SK-N-SH (cell line): ENCODE data around the gene SHISA3. TPM values are rescaled to one million over a fixed set of nuclear protein-coding genes. Genes with fewer than 3 reads are reported as not detected.
"Not testable (repeated sequence)": the region's sequence is repeated elsewhere in the genome, so short reads cannot be mapped to it uniquely, and the experiment has no call there.

Source experiments
- CTCF ChIA-PET: fragments of 300-600, 350-600 bp; formaldehyde crosslinking; extraction: SDS; loops from one replicate; lab custom pipeline; 2021; lab: Yijun Ruan, JAX
- POLR2A ChIA-PET: fragments of 350-600 bp; sonication (Branson Sonifier 250); formaldehyde crosslinking; extraction: SDS; loops from one replicate; lab custom pipeline; 2020; ENCODE audit warnings: antibody characterized with exemption, inconsistent platforms; lab: Yijun Ruan, JAX
- DNase-seq: peaks from one replicate; pipeline ENCODE4 v3.0.0; 2012
- H2AFZ ChIP-seq: fragments of 200-600 bp; sonication (generic); 2 replicates; pipeline ENCODE4 v1.8.1; 2016; ENCODE audit warnings: antibody characterized with exemption, mild to moderate bottlenecking, low read depth
- H3F3A ChIP-seq: fragments of 200-600 bp; sonication (generic); replicated peaks from 2 replicates; pipeline ENCODE3; 2016; ENCODE audit warnings: antibody characterized with exemption, mild to moderate bottlenecking; ENCODE audit not compliant: insufficient read depth
- H3K27ac ChIP-seq, 2 experiments: fragments of 200-500 bp in 1 of 2; fragments of 200-600 bp in 1 of 2; sonication (Bioruptor generic) in 1 of 2; sonication (generic), shearing (Covaris generic) in 1 of 2; 2 replicates each; pipeline versions ENCODE4 v1.5.1 to v1.6.1; 2014 to 2016; ENCODE audit warnings: low read depth in 2 of 2, inconsistent platforms in 1 of 2, low read length in 1 of 2, mild to moderate bottlenecking in 1 of 2, mixed read lengths in 1 of 2
- H3K27me3 ChIP-seq: fragments of 200-600 bp; sonication (generic), shearing (Covaris generic); 2 replicates; pipeline ENCODE4 v1.6.1; 2016; ENCODE audit warnings: mixed run types; ENCODE audit not compliant: insufficient read depth
- H3K36me3 ChIP-seq, 2 experiments: fragments of 200-500 bp in 1 of 2; fragments of 200-600 bp in 1 of 2; sonication (Bioruptor generic) in 1 of 2; sonication (generic) in 1 of 2; replicated peaks in 1 of 2; 2 replicates each; pipeline versions ENCODE3 to v1.5.1; 2014 to 2016; ENCODE audit warnings: low read length in 1 of 2, mild to moderate bottlenecking in 1 of 2; ENCODE audit not compliant: insufficient read depth in 2 of 2, control insufficient read depth in 1 of 2
- H3K4me1 ChIP-seq, 2 experiments: fragments of 200-500 bp in 1 of 2; fragments of 200-600 bp in 1 of 2; sonication (Bioruptor generic) in 1 of 2; sonication (generic), shearing (Covaris generic) in 1 of 2; 2 replicates each; pipeline versions ENCODE4 v1.5.1 to v1.6.1; 2014 to 2016; ENCODE audit warnings: low read depth in 1 of 2, low read length in 1 of 2, mixed run types in 1 of 2; ENCODE audit not compliant: insufficient read depth in 2 of 2, control insufficient read depth in 1 of 2
- H3K4me2 ChIP-seq: fragments of 200-600 bp; sonication (generic), shearing (Covaris generic); 2 replicates; pipeline ENCODE4 v1.6.1; 2017; ENCODE audit warnings: mixed run types
- H3K4me3 ChIP-seq, 2 experiments: fragments of 200-500 bp in 1 of 2; fragments of 200-600 bp in 1 of 2; sonication (Bioruptor generic) in 1 of 2; sonication (generic), shearing (Covaris generic) in 1 of 2; 2 replicates each; pipeline versions ENCODE4 v1.5.1 to v1.8.1; 2014 to 2016; ENCODE audit warnings: low read depth in 2 of 2, inconsistent platforms in 1 of 2, low read length in 1 of 2, mild to moderate bottlenecking in 1 of 2, mixed read lengths in 1 of 2, moderate library complexity in 1 of 2
- H3K79me2 ChIP-seq: fragments of 200-600 bp; sonication (generic); 2 replicates; pipeline ENCODE4 v1.8.1; 2017; ENCODE audit warnings: mild to moderate bottlenecking; ENCODE audit not compliant: insufficient read depth
- H3K9ac ChIP-seq: fragments of 200-600 bp; sonication (generic); 2 replicates; pipeline ENCODE4 v1.6.1; 2017; ENCODE audit warnings: mixed run types
- H3K9me2 ChIP-seq: fragments of 200-600 bp; sonication (generic); 2 replicates; pipeline ENCODE4 v1.6.1; 2017; ENCODE audit warnings: mixed run types
- H3K9me3 ChIP-seq: fragments of 200-600 bp; sonication (generic); 2 replicates; pipeline ENCODE4 v1.6.1; 2017; ENCODE audit warnings: mixed run types, mild to moderate bottlenecking, moderate library complexity
- H4K20me1 ChIP-seq: fragments of 200-600 bp; sonication (generic); 2 replicates; pipeline ENCODE4 v1.6.1; 2017; ENCODE audit warnings: mild to moderate bottlenecking, mixed run types; ENCODE audit not compliant: insufficient read depth
- EP300 ChIP-seq, 2 experiments: IDR thresholded peaks; 2 replicates each; pipeline versions ENCODE4 v1.4.0 to v1.6.1; 2012; ENCODE audit warnings: borderline replicate concordance in 1 of 2, low read depth in 1 of 2, low read length in 1 of 2
- GATA2 ChIP-seq: sonication (generic); formaldehyde crosslinking; IDR thresholded peaks from 2 replicates; pipeline ENCODE4 v1.5.0; 2020; ENCODE audit warnings: mild to moderate bottlenecking, missing genetic modification reagents
- MXI1 ChIP-seq: IDR thresholded peaks from 2 replicates; pipeline ENCODE4 v1.6.1; 2012; ENCODE audit warnings: mild to moderate bottlenecking, low read depth, low read length, improper control_type of control experiment
- NRF1 ChIP-seq: IDR thresholded peaks from 2 replicates; pipeline ENCODE4 v1.6.1; 2012; ENCODE audit warnings: low read depth, mild to moderate bottlenecking, low read length
- RAD21 ChIP-seq: IDR thresholded peaks from 2 replicates; pipeline ENCODE4 v1.6.1; 2012; ENCODE audit warnings: mild to moderate bottlenecking, low read length
- RCOR1 ChIP-seq: fragments of 150-350 bp; IDR thresholded peaks from 2 replicates; pipeline ENCODE4 v1.6.1; 2017; ENCODE audit warnings: antibody characterized with exemption, low read length
- SMC3 ChIP-seq: IDR thresholded peaks from 2 replicates; pipeline ENCODE4 v1.6.1; 2012; ENCODE audit warnings: low read depth, low read length, improper control_type of control experiment
- WGBS: methylation state at CpG from one replicate; pipeline ENCODE4 v1.1.6; 2017; ENCODE audit warnings: low lambda C conversion rate; 5-methylcytosine and 5-hydroxymethylcytosine counted together
- polyA plus RNA-seq, 3 experiments: library from polyadenylated mRNA; depleted of rRNA; stranded (reverse); fragments of >200 nt; gene quantifications; 2 replicates each; pipeline ENCODE4 v1.2.3, GENCODE V29; 2012
- TF ChIP-seq, protein P1 (sequence below): fragments of 200-600 bp; sonication (generic); IDR thresholded peaks from 2 replicates; pipeline ENCODE4 v1.6.1; 2017; ENCODE audit warnings: antibody characterized with exemption, mild to moderate bottlenecking, moderate library complexity

The SHISA3 gene
- polyA plus RNA-seq, 1 of the 3 experiments (the other 2 are of a cell fraction): 1.1 TPM

- TF ChIP-seq EP300 (IDR thresholded peaks at IDR 0.05; ENCODE audit: borderline replicate concordance in 1 of 2, low read depth in 1 of 2, low read length in 1 of 2): no peak
- 0 out of 2 replicates have a peak, but pooled peaks have one; percentile 29 for TF ChIP-seq MXI1
- TF ChIP-seq, protein P1, sequence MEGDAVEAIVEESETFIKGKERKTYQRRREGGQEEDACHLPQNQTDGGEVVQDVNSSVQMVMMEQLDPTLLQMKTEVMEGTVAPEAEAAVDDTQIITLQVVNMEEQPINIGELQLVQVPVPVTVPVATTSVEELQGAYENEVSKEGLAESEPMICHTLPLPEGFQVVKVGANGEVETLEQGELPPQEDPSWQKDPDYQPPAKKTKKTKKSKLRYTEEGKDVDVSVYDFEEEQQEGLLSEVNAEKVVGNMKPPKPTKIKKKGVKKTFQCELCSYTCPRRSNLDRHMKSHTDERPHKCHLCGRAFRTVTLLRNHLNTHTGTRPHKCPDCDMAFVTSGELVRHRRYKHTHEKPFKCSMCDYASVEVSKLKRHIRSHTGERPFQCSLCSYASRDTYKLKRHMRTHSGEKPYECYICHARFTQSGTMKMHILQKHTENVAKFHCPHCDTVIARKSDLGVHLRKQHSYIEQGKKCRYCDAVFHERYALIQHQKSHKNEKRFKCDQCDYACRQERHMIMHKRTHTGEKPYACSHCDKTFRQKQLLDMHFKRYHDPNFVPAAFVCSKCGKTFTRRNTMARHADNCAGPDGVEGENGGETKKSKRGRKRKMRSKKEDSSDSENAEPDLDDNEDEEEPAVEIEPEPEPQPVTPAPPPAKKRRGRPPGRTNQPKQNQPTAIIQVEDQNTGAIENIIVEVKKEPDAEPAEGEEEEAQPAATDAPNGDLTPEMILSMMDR: peak; percentile 79
- peak; percentile 32; the same call in 1 of the 2 replicates for TF ChIP-seq GATA2
- TF ChIP-seq RAD21: peak; percentile 91
- peak; percentile 41; the same call in 1 of the 2 replicates for TF ChIP-seq RCOR1
- peak; percentile 87 for TF ChIP-seq SMC3
- TF ChIP-seq NRF1: no peak
Observed at GRCh38 chr4:42371305-42372252, 25.7 kb upstream of the SHISA3 start.

GRCh38 chr4:42372303-42372702, 25.0 kb upstream of the SHISA3 start:
- H3K9me3 ChIP-seq, DNase-seq, H3K4me3 ChIP-seq, H3K79me2 ChIP-seq, H3F3A ChIP-seq, H3K27me3 ChIP-seq, H2AFZ ChIP-seq, H3K36me3 ChIP-seq, POLR2A ChIA-PET, H3K4me1 ChIP-seq, H3K4me2 ChIP-seq, H3K9ac ChIP-seq, H3K9me2 ChIP-seq, H4K20me1 ChIP-seq, H3K27ac ChIP-seq: not testable (repeated sequence)
- CTCF ChIA-PET: interaction anchor here (0.5 to 7.8 kb wide), 23 partner anchors 8 to 593 kb away, joined by 3 to 129 read pairs (median 7); partner anchors contain the start of gene SHISA3
- 80% methylated on average over 6 of the region's 6 CpGs for WGBS

More at GRCh38 chr4:42371305-42372252, 25.7 kb upstream of the SHISA3 start:
- H3K27ac ChIP-seq: peak overlapping the region in 1 of 2 experiments; percentile 44; a peak in 1 of 4 replicates
- DNase-seq: peak; percentile 77
- ChIA-PET POLR2A (interaction anchor here (0.6 kb wide), 1 partner anchor 515 kb away, joined by 3 read pairs; no protein-coding TSS in a partner anchor), CTCF (interaction anchor here (0.5 to 7.8 kb wide), 56 partner anchors 9 to 594 kb away, joined by 3 to 129 read pairs (median 5); partner anchors contain the start of gene SHISA3)
- no peaks in the 10 kb centered on the region for H3K9me2 ChIP-seq
- H3K4me1 ChIP-seq: peaks cover 0 to under 1% of the 10 kb centered on the region in 2 experiments; a peak in 1 of 4 replicates
- no peak overlapping the region for H3K4me3 ChIP-seq
- H3F3A ChIP-seq: no peaks in the 10 kb centered on the region
- no peaks in the 10 kb centered on the region for H3K9me3 ChIP-seq
- H3K27me3 ChIP-seq: no peaks in the 10 kb centered on the region; the same call in 1 of the 2 replicates
- no peaks in the 10 kb centered on the region for H4K20me1 ChIP-seq
- no peaks in the 10 kb centered on the region for H3K79me2 ChIP-seq
- no peak overlapping the region for H3K4me2 ChIP-seq
- H2AFZ ChIP-seq: 0 out of 2 replicates have a peak overlapping the region, but pooled peaks have one; percentile 13
- 34% methylated on average over 2 of the region's 2 CpGs for WGBS
- no peak overlapping the region for H3K9ac ChIP-seq
- H3K36me3 ChIP-seq: no peaks in the 10 kb centered on the region
